Measurements from ENCODE around the gene COL23A1.

The COL23A1 gene

GRCh38 chr5:178283520-178283919 is 306.7 kb downstream of the COL23A1 start:
- Mint-ChIP-seq H3K36me3 (ENCODE audit: low read depth) (peaks cover 3% of the 10 kb centered on the region), H3K4me1 (peaks cover 25% of the 10 kb centered on the region), H3K27me3 (ENCODE audit: low read depth) (peaks cover 34% of the 10 kb centered on the region), H3K9me3 (peaks cover 7% of the 10 kb centered on the region), H3K4me3 (no peak overlapping the region), H3K27ac (no peak overlapping the region)
- no peak for TF ChIP-seq CTCF (IDR thresholded peaks at IDR 0.05; ENCODE audit: unreplicated experiment in 3 of 3)

- peaks cover 7% of the 10 kb centered on the region for H3K9me3 Mint-ChIP-seq
- no peak overlapping the region for H3K4me3 Mint-ChIP-seq
- H3K27me3 Mint-ChIP-seq (ENCODE audit: low read depth), result peaks cover 29% of the 10 kb centered on the region
- no peak overlapping the region for H3K27ac Mint-ChIP-seq
- H3K36me3 Mint-ChIP-seq (ENCODE audit: low read depth), result peaks cover 3% of the 10 kb centered on the region
- peaks cover 15% of the 10 kb centered on the region for H3K4me1 Mint-ChIP-seq
- TF ChIP-seq CTCF (IDR thresholded peaks at IDR 0.05; ENCODE audit: unreplicated experiment in 3 of 3), result no peak
Measured at GRCh38 chr5:178282391-178282790, 307.8 kb downstream of the COL23A1 start.

GRCh38 chr5:178281331-178281730 is 308.9 kb downstream of the COL23A1 start:
- Mint-ChIP-seq H3K36me3 (ENCODE audit: low read depth) (peaks cover 3% of the 10 kb centered on the region), H3K4me1 (peaks cover 14% of the 10 kb centered on the region), H3K27ac (no peak overlapping the region), H3K4me3 (no peak overlapping the region), H3K9me3 (peaks cover 7% of the 10 kb centered on the region), H3K27me3 (ENCODE audit: low read depth) (peaks cover 29% of the 10 kb centered on the region)
- TF ChIP-seq CTCF (IDR thresholded peaks at IDR 0.05; ENCODE audit: unreplicated experiment in 3 of 3), result no peak

- H3K4me3 Mint-ChIP-seq, result no peak overlapping the region
- H3K9me3 Mint-ChIP-seq, result peaks cover 7% of the 10 kb centered on the region
- H3K27ac Mint-ChIP-seq, result no peak overlapping the region
- peaks cover 29% of the 10 kb centered on the region for H3K27me3 Mint-ChIP-seq (ENCODE audit: low read depth)
- H3K4me1 Mint-ChIP-seq, result peaks cover 20% of the 10 kb centered on the region
- no peak for TF ChIP-seq CTCF (IDR thresholded peaks at IDR 0.05; ENCODE audit: unreplicated experiment in 3 of 3)
- peaks cover 8% of the 10 kb centered on the region for H3K36me3 Mint-ChIP-seq (ENCODE audit: low read depth)
Measured at GRCh38 chr5:178280631-178281030, 309.6 kb downstream of the COL23A1 start.

GRCh38 chr5:178279723-178280438 is 310.3 kb downstream of the COL23A1 start:
- Mint-ChIP-seq H3K4me1 (peaks cover 24% of the 10 kb centered on the region), H3K27me3 (ENCODE audit: low read depth) (peaks cover 29% of the 10 kb centered on the region), H3K4me3 (no peak overlapping the region), H3K9me3 (peaks cover 7% of the 10 kb centered on the region), H3K27ac (peak overlapping the region in 1 of 3 experiments; percentile 32), H3K36me3 (ENCODE audit: low read depth) (peaks cover 8% of the 10 kb centered on the region)
- TF ChIP-seq CTCF (IDR thresholded peaks at IDR 0.05; ENCODE audit: unreplicated experiment in 3 of 3), result peak; percentile 95 to 98 (median 97)

Data from nephron (organoid).